GM12878 (cell line): Measurements from ENCODE around the gene CBX7. TPM values are rescaled to one million over a fixed set of nuclear protein-coding genes. Genes with fewer than 3 reads are reported as not detected.

Experiments
- BMI1 ChIP-seq: fragments of 450-650 bp; IDR thresholded peaks from 2 replicates; pipeline ENCODE4 v1.6.1; 2016; ENCODE audit warnings: mild to moderate bottlenecking, moderate library complexity, borderline replicate concordance
- CBX5 ChIP-seq: sonication (generic); IDR thresholded peaks from 2 replicates; pipeline ENCODE4 v1.6.1; 2016; ENCODE audit warnings: low read depth, moderate library complexity, mild to moderate bottlenecking, inconsistent platforms
- CEBPB ChIP-seq, 2 experiments: fragments of 150-350 bp in 1 of 2; IDR thresholded peaks; 2 replicates each; pipeline ENCODE4 v1.6.1; 2012 to 2014; ENCODE audit warnings: low read depth in 2 of 2, low read length in 2 of 2, borderline replicate concordance in 1 of 2, inconsistent platforms in 1 of 2
- CHD2 ChIP-seq: IDR thresholded peaks from 2 replicates; pipeline ENCODE4 v1.6.1; 2011; ENCODE audit warnings: low read depth, low read length, improper control_type of control experiment, borderline replicate concordance
- CTCF ChIP-seq, 3 experiments: IDR thresholded peaks in 2 of 3; conservative IDR thresholded peaks in 1 of 3; 2 replicates each; pipeline ENCODE4 v1.5.1; 2011; ENCODE audit warnings: low read depth in 3 of 3, low read length in 3 of 3, mild to moderate bottlenecking in 3 of 3, control low read depth in 2 of 3, moderate library complexity in 2 of 3, inconsistent platforms in 1 of 3, mixed read lengths in 1 of 3; ENCODE audit not compliant: control insufficient read depth in 2 of 3, insufficient read depth in 1 of 3; ENCODE audit errors: extremely low read depth in 1 of 3
- EED ChIP-seq: sonication (generic); IDR thresholded peaks from 2 replicates; pipeline ENCODE4 v1.6.1; 2016; ENCODE audit warnings: antibody characterized with exemption, low read depth
- EGR1 ChIP-seq, 2 experiments: IDR thresholded peaks; 1 replicate in 1 of 2; 2 replicates in 1 of 2; pipeline ENCODE4 v1.6.1; 2011 to 2012; ENCODE audit warnings: low read depth in 2 of 2, low read length in 2 of 2, borderline replicate concordance in 1 of 2, mild to moderate bottlenecking in 1 of 2, moderate library complexity in 1 of 2
- FOXM1 ChIP-seq: IDR thresholded peaks from 2 replicates; pipeline ENCODE4 v1.6.1; 2012; ENCODE audit warnings: low read depth, mild to moderate bottlenecking, inconsistent platforms, low read length, moderate library complexity
- GATAD2B ChIP-seq: fragments of 450-650 bp; conservative IDR thresholded peaks from 2 replicates; pipeline ENCODE4 v1.6.1; 2017; ENCODE audit warnings: low read depth, mild to moderate bottlenecking, moderate library complexity
- IRF4 ChIP-seq: IDR thresholded peaks from 2 replicates; pipeline ENCODE4 v1.6.1; 2011; ENCODE audit warnings: low read depth, low read length
- JUNB ChIP-seq: IDR thresholded peaks from 2 replicates; pipeline ENCODE4 v1.6.1; 2016; ENCODE audit warnings: antibody characterized with exemption, mild to moderate bottlenecking
- MEF2B ChIP-seq: fragments of 450-650 bp; IDR thresholded peaks from 2 replicates; pipeline ENCODE4 v1.6.1; 2018; ENCODE audit warnings: mild to moderate bottlenecking, moderate library complexity; ENCODE audit not compliant: partially characterized antibody, poor library complexity, severe bottlenecking
- MTA2 ChIP-seq: fragments of 450-650 bp; IDR thresholded peaks from 2 replicates; pipeline ENCODE4 v1.6.1; 2016; ENCODE audit warnings: low read depth, mild to moderate bottlenecking, moderate library complexity
- MYB ChIP-seq: fragments of 150-350 bp; IDR thresholded peaks from 2 replicates; pipeline ENCODE4 v1.6.1; 2014; ENCODE audit warnings: mild to moderate bottlenecking, low read depth, low read length, borderline replicate concordance
- NFIC ChIP-seq: IDR thresholded peaks from 2 replicates; pipeline ENCODE4 v1.6.1; 2012; ENCODE audit warnings: low read depth, mild to moderate bottlenecking, inconsistent platforms, low read length, moderate library complexity
- PAX5 ChIP-seq: IDR thresholded peaks from 2 replicates; pipeline ENCODE4 v1.6.1; 2011; ENCODE audit warnings: low read depth, low read length, borderline replicate concordance
- POLR2A ChIP-seq: IDR thresholded peaks from 2 replicates; pipeline ENCODE4 v1.6.1; 2011; ENCODE audit warnings: low read depth, mild to moderate bottlenecking, low read length
- RAD21 ChIP-seq: IDR thresholded peaks from 2 replicates; pipeline ENCODE4 v1.6.1; 2011; ENCODE audit warnings: mild to moderate bottlenecking, low read depth, low read length, moderate library complexity; ENCODE audit not compliant: insufficient read depth
- SKIL ChIP-seq: fragments of 450-650 bp; IDR thresholded peaks from 2 replicates; pipeline ENCODE4 v1.6.1; 2017; ENCODE audit warnings: mild to moderate bottlenecking, low read depth, inconsistent platforms; ENCODE audit not compliant: poor library complexity, severe bottlenecking
- WRNIP1 ChIP-seq: IDR thresholded peaks from 2 replicates; pipeline ENCODE4 v1.6.1; 2011; ENCODE audit warnings: low read depth, low read length, improper control_type of control experiment, borderline replicate concordance
- YY1 ChIP-seq: IDR thresholded peaks from 2 replicates; pipeline ENCODE4 v1.6.1; 2011; ENCODE audit warnings: low read depth, mild to moderate bottlenecking, low read length
- ZNF274 ChIP-seq: IDR thresholded peaks from one replicate; pipeline ENCODE4 v1.8.0; 2011; ENCODE audit not compliant: insufficient read length, insufficient read depth
- ZSCAN29 ChIP-seq: fragments of 450-650 bp; IDR thresholded peaks from 2 replicates; pipeline ENCODE4 v1.6.1; 2017; ENCODE audit warnings: mild to moderate bottlenecking, moderate library complexity
- polyA plus RNA-seq, 11 experiments: library from polyadenylated mRNA; depleted of rRNA in 4 of 11; unstranded in 6 of 11; stranded (reverse) in 5 of 11; fragments of >200 nt; fragmentation: Nextera tagmentation in 4 of 11; fragmentation: Illumina TruSeq in 1 of 11; extraction: Ambion mirVana in 4 of 11; extraction: Trizol in 1 of 11; gene quantifications; 1 replicate in 1 of 11; 2 replicates in 10 of 11; pipeline versions ENCODE4 v1.2.1 to v1.2.3, GENCODE V29; 2011 to 2016; ENCODE audit warnings: inconsistent platforms in 2 of 11, missing spikeins in 2 of 11, low read depth in 1 of 11
- total RNA-seq, 4 experiments: library from RNA; depleted of rRNA in 3 of 4; stranded (reverse); fragments of >200 nt in 3 of 4; fragmentation: Illumina TruSeq in 1 of 4; extraction: Trizol in 1 of 4; gene quantifications; 2 replicates each; pipeline versions ENCODE4 v1.2.1 to v1.2.3, GENCODE V29; 2013 to 2021
- TF ChIP-seq, protein P1 (sequence below): fragments of 450-650 bp; formaldehyde crosslinking; IDR thresholded peaks from 2 replicates; pipeline ENCODE4 v1.4.0; 2020; ENCODE audit warnings: mild to moderate bottlenecking, moderate library complexity

The CBX7 gene
- total and polyA plus RNA-seq, 10 of the 15 experiments (the other 5 are each of a cell fraction or from before 2014, with no cell fraction given), result 0.18 to 17.2 (median 5.6) TPM

DNA sequence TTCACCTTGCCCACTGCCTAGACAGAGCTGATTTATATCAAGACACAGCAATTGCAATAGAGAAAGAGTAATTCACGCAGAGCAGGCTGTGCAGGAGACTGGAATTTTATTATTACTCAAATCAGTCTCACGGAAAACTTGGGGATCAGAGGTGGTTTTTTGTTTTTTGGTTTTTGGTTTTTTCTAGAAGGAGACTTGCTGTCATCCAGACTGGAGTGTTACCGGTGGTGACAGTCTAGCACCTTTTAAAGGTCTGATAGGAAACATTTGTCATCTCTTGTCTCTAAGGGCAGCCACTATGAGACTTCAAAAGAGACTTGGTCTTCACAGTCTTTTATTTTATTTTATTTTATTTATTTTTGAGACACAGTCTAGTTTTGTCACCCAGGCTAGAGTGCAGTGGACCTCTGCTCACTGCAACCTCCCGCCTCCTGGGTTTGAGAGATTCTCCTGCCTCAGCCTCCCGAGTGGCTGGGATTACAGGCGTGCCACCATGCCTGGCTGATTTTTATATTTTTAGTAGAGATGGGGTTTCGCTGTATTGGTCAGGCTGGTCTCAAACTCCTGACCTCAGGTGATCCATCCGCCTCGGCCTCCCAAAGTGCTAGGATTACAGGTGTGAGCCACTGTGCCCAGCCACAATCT, 36.4 kb downstream of the CBX7 start (continued):
- peak; percentile 98 for TF ChIP-seq SKIL
- TF ChIP-seq FOXM1, result no peak
- no peak for TF ChIP-seq EGR1 (IDR thresholded peaks at IDR 0.05; ENCODE audit: borderline replicate concordance in 1 of 2, low read depth in 2 of 2, low read length in 2 of 2)
- TF ChIP-seq MTA2, result peak; percentile 31; the same call in 1 of the 2 replicates
- TF ChIP-seq WRNIP1, result no peak
- no peak for TF ChIP-seq CEBPB (IDR thresholded peaks at IDR 0.05; ENCODE audit: borderline replicate concordance in 1 of 2, low read depth in 2 of 2, low read length in 2 of 2)
- TF ChIP-seq EED, result 0 out of 2 replicates have a peak, but pooled peaks have one; percentile 38
- peak; percentile 45; the same call in 1 of the 2 replicates for TF ChIP-seq JUNB
- TF ChIP-seq YY1, result no peak
- TF ChIP-seq MEF2B, result peak; percentile 11
- no peak for TF ChIP-seq ZSCAN29
- no peak for TF ChIP-seq RAD21
- peak; percentile 33; the same call in 1 of the 2 replicates for TF ChIP-seq BMI1
- peak; percentile 26; the same call in 1 of the 2 replicates for TF ChIP-seq NFIC
- no peak for TF ChIP-seq IRF4
- TF ChIP-seq CHD2, result no peak
- TF ChIP-seq CTCF (IDR thresholded peaks at IDR 0.05 in 2 of 3, conservative IDR thresholded peaks at IDR 0.05 in 1 of 3; ENCODE audit: control insufficient read depth in 2 of 3, extremely low read depth in 1 of 3, insufficient read depth in 1 of 3, low read depth in 3 of 3, low read length in 3 of 3), result no peak
- no peak for TF ChIP-seq PAX5
- TF ChIP-seq, protein P1, sequence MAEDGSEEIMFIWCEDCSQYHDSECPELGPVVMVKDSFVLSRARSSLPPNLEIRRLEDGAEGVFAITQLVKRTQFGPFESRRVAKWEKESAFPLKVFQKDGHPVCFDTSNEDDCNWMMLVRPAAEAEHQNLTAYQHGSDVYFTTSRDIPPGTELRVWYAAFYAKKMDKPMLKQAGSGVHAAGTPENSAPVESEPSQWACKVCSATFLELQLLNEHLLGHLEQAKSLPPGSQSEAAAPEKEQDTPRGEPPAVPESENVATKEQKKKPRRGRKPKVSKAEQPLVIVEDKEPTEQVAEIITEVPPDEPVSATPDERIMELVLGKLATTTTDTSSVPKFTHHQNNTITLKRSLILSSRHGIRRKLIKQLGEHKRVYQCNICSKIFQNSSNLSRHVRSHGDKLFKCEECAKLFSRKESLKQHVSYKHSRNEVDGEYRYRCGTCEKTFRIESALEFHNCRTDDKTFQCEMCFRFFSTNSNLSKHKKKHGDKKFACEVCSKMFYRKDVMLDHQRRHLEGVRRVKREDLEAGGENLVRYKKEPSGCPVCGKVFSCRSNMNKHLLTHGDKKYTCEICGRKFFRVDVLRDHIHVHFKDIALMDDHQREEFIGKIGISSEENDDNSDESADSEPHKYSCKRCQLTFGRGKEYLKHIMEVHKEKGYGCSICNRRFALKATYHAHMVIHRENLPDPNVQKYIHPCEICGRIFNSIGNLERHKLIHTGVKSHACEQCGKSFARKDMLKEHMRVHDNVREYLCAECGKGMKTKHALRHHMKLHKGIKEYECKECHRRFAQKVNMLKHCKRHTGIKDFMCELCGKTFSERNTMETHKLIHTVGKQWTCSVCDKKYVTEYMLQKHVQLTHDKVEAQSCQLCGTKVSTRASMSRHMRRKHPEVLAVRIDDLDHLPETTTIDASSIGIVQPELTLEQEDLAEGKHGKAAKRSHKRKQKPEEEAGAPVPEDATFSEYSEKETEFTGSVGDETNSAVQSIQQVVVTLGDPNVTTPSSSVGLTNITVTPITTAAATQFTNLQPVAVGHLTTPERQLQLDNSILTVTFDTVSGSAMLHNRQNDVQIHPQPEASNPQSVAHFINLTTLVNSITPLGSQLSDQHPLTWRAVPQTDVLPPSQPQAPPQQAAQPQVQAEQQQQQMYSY (CRISPR knock-in tag), result no peak
- TF ChIP-seq CBX5, result no peak
- no peak for TF ChIP-seq ZNF274
- TF ChIP-seq GATAD2B, result 0 out of 2 replicates have a peak, but pooled peaks have one; percentile 26
- no peak for TF ChIP-seq MYB
- TF ChIP-seq POLR2A, result no peak
